Endothelial cell of umbilical vein (primary cell): Measurements from ENCODE around the gene FAM118B. TPM values are rescaled to one million over a fixed set of nuclear protein-coding genes. Genes with fewer than 3 reads are reported as not detected.

Experiments used
- BruUV-seq: library from RNA; stranded (reverse); fragments of 400-500 nt; replicated peaks from 2 replicates; lab custom pipeline; 2021; lab: Mats Ljungman, UMichigan
- CTCF ChIA-PET: fragments of 300-600, 350-600 bp; sonication (Branson Sonifier 250); formaldehyde crosslinking; loops from one replicate; lab custom pipeline; 2021; ENCODE audit warnings: antibody characterized with exemption, inconsistent platforms; lab: Charles Lee
- POLR2A ChIA-PET: fragments of 300-600, 350-600 bp; sonication (Branson Sonifier 250); formaldehyde crosslinking; loops from one replicate; lab custom pipeline; 2021; ENCODE audit warnings: antibody characterized with exemption, inconsistent platforms; lab: Charles Lee
- DNase-seq: peaks from one replicate; pipeline ENCODE4 v3.0.0-alpha.2; 2011; ENCODE audit warnings: low read depth, low spot score
- FAIRE-seq: peaks from 2 replicates; lab custom pipeline; 2011; peaks lifted over from hg19 to GRCh38; lab: Jason Lieb, UNC
- H2AFZ ChIP-seq: 2 replicates; pipeline ENCODE4 v1.6.0; 2012; ENCODE audit warnings: low read depth, low read length, control low read depth, inconsistent platforms
- H3K27ac ChIP-seq: 2 replicates; pipeline ENCODE4 v1.5.1; 2011; ENCODE audit warnings: low read depth, mild to moderate bottlenecking, control low read depth, low read length, moderate library complexity; ENCODE audit not compliant: insufficient read depth
- H3K27me3 ChIP-seq, 2 experiments: 2 replicates each; pipeline versions ENCODE4 v1.6.0 to v1.6.1; 2011; ENCODE audit warnings: low read length in 2 of 2, mixed read lengths in 1 of 2; ENCODE audit not compliant: control insufficient read depth in 2 of 2, insufficient read depth in 2 of 2
- H3K36me3 ChIP-seq, 2 experiments: 2 replicates in 1 of 2; 3 replicates in 1 of 2; pipeline ENCODE4 v1.5.1; 2011; ENCODE audit warnings: low read length in 2 of 2, mild to moderate bottlenecking in 1 of 2, moderate library complexity in 1 of 2; ENCODE audit not compliant: control insufficient read depth in 2 of 2, insufficient read depth in 2 of 2; ENCODE audit errors: extremely low read depth in 1 of 2
- H3K4me1 ChIP-seq: 3 replicates; pipeline ENCODE4 v1.5.1; 2011; ENCODE audit warnings: mild to moderate bottlenecking, low read length; ENCODE audit not compliant: control insufficient read depth, insufficient read depth; ENCODE audit errors: extremely low read depth
- H3K4me2 ChIP-seq: 2 replicates; pipeline ENCODE4 v1.6.1; 2011; ENCODE audit warnings: low read length, control low read depth, mixed read lengths; ENCODE audit not compliant: insufficient read depth
- H3K4me3 ChIP-seq, 3 experiments: fragments of 200-600 bp in 1 of 3; sonication (generic), shearing (Covaris generic) in 1 of 3; replicated peaks in 1 of 3; 2 replicates each; pipeline ENCODE4 v1.5.1; 2011 to 2016; ENCODE audit warnings: control low read depth in 3 of 3, low read length in 3 of 3, mild to moderate bottlenecking in 2 of 3, inconsistent platforms in 1 of 3, low read depth in 1 of 3, moderate library complexity in 1 of 3; ENCODE audit not compliant: insufficient read depth in 1 of 3
- H3K79me2 ChIP-seq: 2 replicates; pipeline ENCODE4 v1.6.0; 2012; ENCODE audit warnings: low read length, inconsistent platforms; ENCODE audit not compliant: control insufficient read depth, insufficient read depth
- H3K9ac ChIP-seq: replicated peaks from 2 replicates; pipeline ENCODE3; 2011; ENCODE audit warnings: low read length, control low read depth; ENCODE audit not compliant: insufficient read depth; ENCODE audit errors: extremely low read depth
- H3K9me1 ChIP-seq: replicated peaks from 3 replicates; pipeline ENCODE4 v1.6.0; 2011; ENCODE audit warnings: mild to moderate bottlenecking, low read length; ENCODE audit not compliant: control insufficient read depth, insufficient read depth; ENCODE audit errors: extremely low read depth
- H3K9me3 ChIP-seq: replicated peaks from 2 replicates; pipeline ENCODE4 v1.5.1; 2012; ENCODE audit warnings: low read length, inconsistent platforms; ENCODE audit not compliant: control insufficient read depth, insufficient read depth
- H4K20me1 ChIP-seq: replicated peaks from 2 replicates; pipeline ENCODE3; 2011; ENCODE audit warnings: mild to moderate bottlenecking, low read length; ENCODE audit not compliant: control insufficient read depth, insufficient read depth; ENCODE audit errors: extremely low read depth
- CTCF ChIP-seq, 2 donors: IDR thresholded peaks; 1 replicate in 1 of 2; 2 replicates in 1 of 2; pipeline ENCODE4 v1.5.1; 2011; ENCODE audit warnings: low read length in 2 of 2, mild to moderate bottlenecking in 2 of 2, moderate library complexity in 2 of 2, control low read depth in 1 of 2, inconsistent platforms in 1 of 2, low read depth in 1 of 2; ENCODE audit not compliant: insufficient read depth in 1 of 2; ENCODE audit errors: extremely low read depth in 1 of 2
- EZH2 ChIP-seq: IDR thresholded peaks from 2 replicates; pipeline ENCODE4 v1.6.1; 2012; ENCODE audit warnings: borderline replicate concordance, low read depth, mild to moderate bottlenecking, moderate library complexity, low read length, inconsistent platforms; ENCODE audit not compliant: severe bottlenecking
- FOS ChIP-seq: IDR thresholded peaks from 2 replicates; pipeline ENCODE4 v1.6.1; 2011; ENCODE audit warnings: mild to moderate bottlenecking, low read length, moderate library complexity, borderline replicate concordance; ENCODE audit not compliant: insufficient read depth
- GATA2 ChIP-seq: IDR thresholded peaks from 2 replicates; pipeline ENCODE4 v1.7.0; 2011; ENCODE audit warnings: low read depth, mild to moderate bottlenecking, moderate library complexity, mixed read lengths, low read length; ENCODE audit not compliant: insufficient read length, insufficient read depth
- JUN ChIP-seq: IDR thresholded peaks from 2 replicates; pipeline ENCODE4 v1.6.1; 2011; ENCODE audit warnings: borderline replicate concordance, low read depth; ENCODE audit not compliant: insufficient read length, insufficient read depth
- MAX ChIP-seq: IDR thresholded peaks from 2 replicates; pipeline ENCODE4 v1.6.1; 2011; ENCODE audit not compliant: insufficient read depth, insufficient read length
- MYC ChIP-seq: IDR thresholded peaks from one replicate; pipeline ENCODE4 v1.6.1; 2011; ENCODE audit warnings: mild to moderate bottlenecking, low read depth, low read length
- POLR2A ChIP-seq: IDR thresholded peaks from 2 replicates; pipeline ENCODE4 v1.6.1; 2012; ENCODE audit warnings: low read depth, mild to moderate bottlenecking, control low read depth, low read length
- POLR2AphosphoS5 ChIP-seq: IDR thresholded peaks from 2 replicates; pipeline ENCODE4 v1.6.1; 2012; ENCODE audit warnings: low read depth, mild to moderate bottlenecking, control low read depth, low read length, moderate library complexity; ENCODE audit not compliant: insufficient read depth
- dilution Hi-C: fragments of 300-500 bp; cut with MboI; formaldehyde crosslinking; loops from one replicate; pipeline ENCODE4 v1.15.0; 2019; ENCODE audit warnings: low sequenced_read_pairs; ENCODE audit not compliant: extremely low pct_ligation_motif_present
- intact Hi-C: fragments of 100-400 bp; cut with micrococcal nuclease; formaldehyde crosslinking; loops from one replicate; pipeline ENCODE4 v1.10.0; 2022
- polyA plus RNA-seq, 4 experiments: library from polyadenylated mRNA; depleted of rRNA in 3 of 4; stranded (reverse) in 3 of 4; unstranded in 1 of 4; fragments of >200 nt; gene quantifications; 2 replicates each; pipeline versions ENCODE4 v1.2.1 to v1.2.3, GENCODE V29; 2011 to 2012; ENCODE audit warnings: missing spikeins in 1 of 4
- total RNA-seq: library from RNA; stranded (reverse); gene quantifications from 2 replicates; pipeline ENCODE4 v1.2.3, GENCODE V29; 2021

The FAM118B gene
- total and polyA plus RNA-seq, 2 donors (not counting 3 experiments of a cell fraction or from before 2014, with no cell fraction given): 26.6 to 35.8 TPM

GRCh38 chr11:126167488-126167887, 44.1 kb upstream of the FAM118B start:
- no peak overlapping the region for H3K4me2 ChIP-seq
- no peak for TF ChIP-seq FOS
- TF ChIP-seq GATA2: no peak
- no peak for TF ChIP-seq POLR2AphosphoS5
- TF ChIP-seq EZH2: no peak
- no peak for TF ChIP-seq MYC
- no peak for TF ChIP-seq CTCF (IDR thresholded peaks at IDR 0.05; ENCODE audit: extremely low read depth in 1 of 2, insufficient read depth in 1 of 2, low read depth in 1 of 2, low read length in 2 of 2)
- TF ChIP-seq POLR2A: no peak
- no peak for TF ChIP-seq JUN
- TF ChIP-seq MAX: no peak
- DNase-seq: no peak
- H3K27me3 ChIP-seq: peaks cover 0 to 6% of the 10 kb centered on the region in 2 experiments
- BruUV-seq: no TSS peak
- no peaks in the 10 kb centered on the region for H4K20me1 ChIP-seq
- H3K27ac ChIP-seq: no peak overlapping the region
- H3K79me2 ChIP-seq: no peaks in the 10 kb centered on the region
- FAIRE-seq: no peak
- ChIA-PET POLR2A (no interaction called here), CTCF (no interaction called here)
- dilution Hi-C loops (no loop called here), intact Hi-C loops (no loop called here)
- no peak overlapping the region for H2AFZ ChIP-seq
- H3K9me3 ChIP-seq: no peaks in the 10 kb centered on the region
- no peaks in the 10 kb centered on the region for H3K9me1 ChIP-seq
- no peak overlapping the region for H3K9ac ChIP-seq
- no peak overlapping the region for H3K4me3 ChIP-seq
- no peaks in the 10 kb centered on the region for H3K4me1 ChIP-seq
- H3K36me3 ChIP-seq: no peaks in the 10 kb centered on the region
